Measurements from ENCODE around the gene MYH8.

GRCh38 chr17:10368561-10368960, 53.2 kb downstream of the MYH8 start:
- TF ChIP-seq CTCF (IDR thresholded peaks at IDR 0.05; ENCODE audit: borderline replicate concordance, extremely low read depth, low read length, poor library complexity, severe bottlenecking) (no peak), EZH2 (IDR thresholded peaks at IDR 0.05; ENCODE audit: borderline replicate concordance, low read depth, low read length, severe bottlenecking) (no peak)
